Karpas-422 (cell line): ENCODE measurements around the gene RGS19. TPM values are rescaled to one million over a fixed set of nuclear protein-coding genes. Genes with fewer than 3 reads are reported as not detected.

ENCODE experiments used
- DNase-seq: peaks from one replicate; pipeline ENCODE4 v3.0.0-alpha.2; 2015
- H2AFZ ChIP-seq: fragments of 200-600 bp; sonication (generic); 2 replicates; pipeline ENCODE4 v1.6.1; 2014; ENCODE audit warnings: antibody characterized with exemption, low read length, mixed read lengths
- H3K27ac ChIP-seq: fragments of 200-600 bp; sonication (generic); 2 replicates; pipeline ENCODE4 v1.5.1; 2014; ENCODE audit warnings: mild to moderate bottlenecking, low read length, moderate library complexity
- H3K27me3 ChIP-seq: fragments of 200-600 bp; sonication (generic); 2 replicates; pipeline ENCODE4 v1.6.1; 2014; ENCODE audit warnings: low read length, mixed read lengths
- H3K36me3 ChIP-seq: fragments of 200-600 bp; sonication (generic); 2 replicates; pipeline ENCODE4 v1.6.1; 2014; ENCODE audit warnings: low read length, mixed read lengths; ENCODE audit not compliant: insufficient read depth
- H3K4me1 ChIP-seq: fragments of 200-600 bp; sonication (generic); 2 replicates; pipeline ENCODE4 v1.6.1; 2014; ENCODE audit warnings: mild to moderate bottlenecking, low read length, mixed read lengths
- H3K4me2 ChIP-seq: fragments of 200-600 bp; sonication (generic); 2 replicates; pipeline ENCODE4 v1.6.1; 2014; ENCODE audit warnings: low read length, low read depth, mild to moderate bottlenecking; ENCODE audit not compliant: poor library complexity, severe bottlenecking
- H3K4me3 ChIP-seq: fragments of 200-600 bp; sonication (generic); 2 replicates; pipeline ENCODE4 v1.5.1; 2014; ENCODE audit warnings: mild to moderate bottlenecking, antibody characterized with exemption, low read length, mixed read lengths
- H3K79me2 ChIP-seq: fragments of 200-600 bp; sonication (generic); 2 replicates; pipeline ENCODE4 v1.6.1; 2014; ENCODE audit warnings: mild to moderate bottlenecking, low read length, mixed read lengths
- H3K9ac ChIP-seq: fragments of 200-600 bp; sonication (generic); 2 replicates; pipeline ENCODE4 v1.6.0; 2014; ENCODE audit warnings: low read length
- H3K9me2 ChIP-seq: fragments of 200-600 bp; sonication (generic), shearing (Covaris generic); replicated peaks from 2 replicates; pipeline ENCODE4 v1.6.0; 2014; ENCODE audit warnings: mild to moderate bottlenecking, low read length, moderate library complexity; ENCODE audit not compliant: insufficient read depth
- H3K9me3 ChIP-seq: fragments of 300-700, 200-600 bp; sonication (generic); 2 replicates; pipeline ENCODE4 v1.6.1; 2014; ENCODE audit warnings: low read length, mixed read lengths
- H4K20me1 ChIP-seq: fragments of 200-600 bp; sonication (generic); 2 replicates; pipeline ENCODE4 v1.6.1; 2014; ENCODE audit warnings: mild to moderate bottlenecking, antibody characterized with exemption, low read length, low read depth; ENCODE audit not compliant: insufficient read depth
- total RNA-seq: library from RNA; depleted of rRNA; stranded (reverse); fragments of >200 nt; shearing (Covaris generic); gene quantifications from 2 replicates; pipeline ENCODE4 v1.2.3, GENCODE V29; 2014; ENCODE audit warnings: low replicate concordance

Gene RGS19
- total RNA-seq, 1 experiment from 2014 or later: 172 TPM

DNA sequence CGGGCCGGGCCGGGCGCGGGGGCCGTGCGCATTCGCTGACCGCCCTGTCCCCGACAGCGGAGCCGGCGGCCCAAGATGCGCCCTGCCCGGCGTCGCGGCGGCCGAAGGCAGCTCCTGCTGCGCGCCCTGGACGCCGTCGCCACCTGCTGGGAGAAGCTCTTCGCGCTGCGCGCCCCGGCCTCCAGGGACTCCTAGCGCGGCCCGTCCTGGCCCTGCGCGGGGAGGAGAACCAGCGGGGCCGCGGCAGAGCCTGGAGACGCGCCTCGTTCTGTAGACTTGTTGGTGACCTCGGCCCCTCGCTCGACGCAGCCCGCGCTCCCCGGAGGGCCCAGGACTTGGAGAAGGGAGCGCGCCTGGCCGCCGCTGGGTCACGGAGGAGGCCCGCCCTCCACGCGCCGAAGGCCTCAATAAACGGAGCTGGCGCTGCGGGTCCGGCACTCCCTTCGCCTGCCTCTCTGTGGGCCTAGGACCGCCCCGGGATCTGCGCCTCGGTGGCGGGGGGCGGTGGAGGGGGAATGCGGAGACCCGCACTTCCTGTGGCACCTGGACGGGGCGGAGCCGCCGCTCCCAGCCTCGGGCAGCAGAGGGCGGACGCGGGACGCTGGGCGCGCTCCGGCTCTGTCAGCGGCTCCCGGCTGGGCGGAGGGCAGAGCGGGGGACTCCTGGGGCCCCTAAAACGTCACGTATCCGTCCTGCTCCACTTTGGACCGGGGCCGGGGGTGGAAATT is 40.6 kb downstream of the RGS19 start:
- H3K27me3 ChIP-seq: no peaks in the 10 kb centered on the region
- no peaks in the 10 kb centered on the region for H3K9me2 ChIP-seq
- H3K4me3 ChIP-seq: peak overlapping the region; percentile 73
- peaks cover 50% of the 10 kb centered on the region for H3K4me1 ChIP-seq
- H3K4me2 ChIP-seq: peak overlapping the region; percentile 99
- H3K27ac ChIP-seq: peak overlapping the region; percentile 70
- no peaks in the 10 kb centered on the region for H3K79me2 ChIP-seq
- H3K36me3 ChIP-seq: no peaks in the 10 kb centered on the region
- peak overlapping the region; percentile 98 for H2AFZ ChIP-seq
- no peaks in the 10 kb centered on the region for H3K9me3 ChIP-seq
- H4K20me1 ChIP-seq: 0 out of 2 replicates have a peak, but pooled peaks cover 3% of the 10 kb centered on the region
- peak overlapping the region; percentile 79 for H3K9ac ChIP-seq
- DNase-seq: peak; percentile 92

DNA sequence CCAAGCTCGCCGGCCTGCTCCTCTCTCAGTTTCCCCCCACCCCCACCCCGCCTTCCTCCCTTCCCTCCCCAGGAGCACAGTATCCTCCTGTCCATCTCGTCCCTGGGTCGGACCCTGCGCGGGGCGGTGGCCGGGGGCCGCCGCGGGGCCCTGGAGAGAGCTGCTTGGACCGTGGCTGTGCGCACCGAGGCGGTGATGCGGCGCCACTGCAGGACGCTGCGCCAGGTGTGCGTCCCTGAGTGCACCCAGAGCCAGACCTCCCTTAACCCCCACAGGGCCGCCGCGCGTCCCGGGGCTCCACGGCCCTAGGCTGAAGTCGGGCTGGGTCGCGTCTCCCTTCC is 41.1 kb downstream of the RGS19 start:
- no peak for DNase-seq
- Histone ChIP-seq H3K4me3 (peak overlapping the region; percentile 73), H3K79me2 (no peaks in the 10 kb centered on the region), H3K9ac (peak overlapping the region; percentile 79), H3K27me3 (no peaks in the 10 kb centered on the region), H3K9me3 (no peaks in the 10 kb centered on the region), H3K27ac (0 out of 2 replicates have a peak overlapping the region, but pooled peaks have one; percentile 70), H3K4me1 (peaks cover 50% of the 10 kb centered on the region), H2AFZ (peak overlapping the region; percentile 98; the same call in 1 of the 2 replicates), H4K20me1 (0 out of 2 replicates have a peak, but pooled peaks cover 3% of the 10 kb centered on the region), H3K9me2 (no peaks in the 10 kb centered on the region), H3K4me2 (peak overlapping the region; percentile 99), H3K36me3 (no peaks in the 10 kb centered on the region)

DNA sequence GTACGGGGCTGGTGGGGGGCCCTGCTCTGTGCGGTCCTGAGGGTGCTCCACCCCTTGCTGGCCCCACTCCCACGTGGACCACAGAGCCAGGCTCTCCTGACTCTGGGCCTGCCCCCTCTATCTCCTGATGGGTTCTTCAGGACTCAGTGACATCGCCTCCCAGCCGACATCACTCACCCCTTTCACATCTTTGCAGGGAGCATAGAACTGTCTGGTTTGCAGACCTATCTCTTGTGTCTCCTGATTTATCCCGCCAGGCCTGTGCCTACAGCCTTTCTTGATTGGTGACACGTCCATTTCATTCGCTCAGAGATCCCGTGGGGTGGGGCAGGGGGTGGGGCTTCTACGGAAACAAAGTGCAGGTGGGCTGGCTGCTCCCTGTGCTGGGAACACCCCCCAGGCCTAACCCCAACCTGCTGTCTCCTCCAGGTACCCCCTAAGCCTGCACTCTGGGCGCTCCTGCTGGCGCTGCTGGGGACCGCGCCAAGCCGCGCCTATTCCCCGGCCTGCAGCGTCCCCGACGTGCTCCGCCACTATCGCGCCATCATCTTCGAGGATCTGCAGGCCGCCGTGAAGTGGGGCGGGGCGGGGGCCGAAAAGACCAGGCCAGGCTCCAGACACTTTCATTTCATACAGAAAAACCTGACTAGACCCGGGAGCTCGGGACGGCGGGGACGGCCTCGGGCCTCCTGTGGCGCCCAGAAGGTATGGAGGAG is 41.7 kb downstream of the RGS19 start:
- Histone ChIP-seq H3K9me2 (no peaks in the 10 kb centered on the region), H3K27ac (no peak overlapping the region), H4K20me1 (0 out of 2 replicates have a peak, but pooled peaks cover 3% of the 10 kb centered on the region), H3K27me3 (no peaks in the 10 kb centered on the region), H3K36me3 (no peaks in the 10 kb centered on the region), H3K4me2 (peak overlapping the region; percentile 99), H3K4me3 (peak overlapping the region; percentile 73; the same call in 1 of the 2 replicates), H3K4me1 (peaks cover 50% of the 10 kb centered on the region), H2AFZ (no peak overlapping the region), H3K9me3 (no peaks in the 10 kb centered on the region), H3K9ac (peak overlapping the region; percentile 79; the same call in 1 of the 2 replicates), H3K79me2 (no peaks in the 10 kb centered on the region)
- peak; percentile 67 for DNase-seq

DNA sequence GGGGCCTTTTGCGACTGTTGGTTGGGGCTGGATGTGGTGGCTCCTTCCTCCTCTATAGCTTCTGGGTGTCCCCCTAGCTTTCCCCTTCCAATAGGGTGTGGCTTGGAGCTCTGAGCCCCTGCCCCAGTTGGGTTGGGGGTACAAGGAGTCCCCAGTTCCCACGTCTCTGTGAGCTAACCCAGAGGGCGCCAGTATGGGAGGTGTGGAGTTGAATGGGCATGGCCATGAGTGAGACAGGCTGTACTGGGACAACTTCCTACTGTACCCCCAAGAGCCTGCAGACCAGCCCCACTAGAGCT is 42.2 kb downstream of the RGS19 start:
- no peaks in the 10 kb centered on the region for H3K79me2 ChIP-seq
- no peak overlapping the region for H3K4me3 ChIP-seq
- H3K36me3 ChIP-seq: no peaks in the 10 kb centered on the region
- no peak for DNase-seq
- no peak overlapping the region for H3K27ac ChIP-seq
- no peaks in the 10 kb centered on the region for H3K27me3 ChIP-seq
- no peaks in the 10 kb centered on the region for H3K9me3 ChIP-seq
- no peak overlapping the region for H3K9ac ChIP-seq
- H3K9me2 ChIP-seq: no peaks in the 10 kb centered on the region
- peak overlapping the region; percentile 99 for H3K4me2 ChIP-seq
- 0 out of 2 replicates have a peak, but pooled peaks cover 3% of the 10 kb centered on the region for H4K20me1 ChIP-seq
- H2AFZ ChIP-seq: no peak overlapping the region
- peaks cover 50% of the 10 kb centered on the region for H3K4me1 ChIP-seq

DNA sequence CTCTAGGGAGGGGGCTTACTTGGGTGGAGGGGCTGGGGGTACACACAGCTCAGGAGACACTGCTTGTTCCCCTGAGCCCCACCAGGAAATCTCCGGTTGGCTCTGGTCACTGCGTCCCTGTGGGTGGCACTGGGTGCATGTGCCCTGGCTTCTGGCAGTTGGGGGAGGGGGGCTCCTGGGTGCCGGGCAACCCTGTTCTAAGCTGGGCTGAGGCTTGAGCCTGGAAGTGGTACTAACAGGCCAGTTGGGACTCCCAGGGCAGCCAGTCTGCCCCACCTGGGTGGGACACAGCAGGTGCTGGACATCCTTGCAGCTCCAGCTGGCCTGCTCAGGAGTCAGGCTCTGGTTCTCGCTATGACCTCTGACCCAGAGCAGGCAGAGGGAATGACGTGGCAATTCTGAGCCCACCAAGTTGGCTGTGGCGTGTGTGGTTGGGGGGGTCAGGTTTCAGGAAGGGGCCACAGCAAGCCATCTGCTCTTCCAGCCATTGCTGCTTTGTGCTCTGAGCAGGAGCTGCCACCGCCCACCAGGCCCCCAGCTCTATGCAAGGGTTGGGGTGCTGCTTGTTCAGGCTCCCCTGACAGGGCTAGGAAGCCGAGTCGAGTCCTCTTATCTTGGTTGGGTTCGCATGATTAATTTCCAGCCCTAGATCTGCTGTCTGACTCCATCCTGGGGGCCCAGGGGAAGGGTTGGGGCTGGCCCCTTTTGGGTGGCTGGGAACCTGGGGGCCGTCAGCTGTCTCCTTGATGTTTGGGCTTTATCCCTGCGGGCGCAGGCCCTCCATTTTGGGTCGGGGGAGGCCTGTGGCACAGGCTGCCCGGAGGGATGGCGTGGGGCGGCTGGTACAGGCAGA is 42.7 kb downstream of the RGS19 start:
- Histone ChIP-seq H3K9me3 (no peaks in the 10 kb centered on the region), H4K20me1 (0 out of 2 replicates have a peak, but pooled peaks cover 3% of the 10 kb centered on the region), H3K79me2 (no peaks in the 10 kb centered on the region), H3K36me3 (no peaks in the 10 kb centered on the region), H3K27ac (no peak overlapping the region), H3K27me3 (no peaks in the 10 kb centered on the region), H3K4me1 (peaks cover 50% of the 10 kb centered on the region), H3K4me2 (no peak overlapping the region), H3K4me3 (no peak overlapping the region), H2AFZ (no peak overlapping the region), H3K9ac (no peak overlapping the region), H3K9me2 (no peaks in the 10 kb centered on the region)
- DNase-seq: no peak

DNA sequence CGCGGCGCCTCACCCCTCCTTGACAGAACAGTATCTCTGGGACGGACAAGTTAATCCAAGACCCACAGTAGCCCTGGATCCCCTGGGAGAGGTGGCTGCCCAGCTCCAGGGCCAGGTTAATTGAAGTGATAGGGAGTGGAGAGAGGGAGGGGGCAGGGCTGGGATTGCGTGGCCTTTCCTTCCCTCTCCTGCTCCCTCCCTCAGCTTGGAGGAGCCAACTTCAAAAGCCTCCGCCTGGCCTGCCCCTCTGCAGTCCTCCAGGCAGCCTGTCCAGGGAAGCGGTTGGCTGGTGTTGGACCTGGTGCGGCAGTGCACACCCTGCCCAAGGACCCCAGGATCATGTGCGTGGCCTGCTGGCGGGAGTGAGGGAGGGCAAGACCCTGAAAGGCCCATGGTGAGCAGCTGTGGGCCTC is 43.4 kb downstream of the RGS19 start, which contains the start of gene C20orf204:
C20orf204 (plus strand) TSS at position 250 of the 413 bp plus-strand sequence; CDS start at position 392, 142 bp downstream.
- no peak for DNase-seq
- peaks cover 50% of the 10 kb centered on the region for H3K4me1 ChIP-seq
- no peak within 1 kb of the TSS for H3K4me2 ChIP-seq
- 0 out of 2 replicates have a peak, but pooled peaks cover 3% of the 10 kb centered on the region for H4K20me1 ChIP-seq
- no peaks in the 10 kb centered on the region for H3K9me3 ChIP-seq
- no peaks in the 10 kb centered on the region for H3K27me3 ChIP-seq
- no peaks in the 10 kb centered on the region for H3K36me3 ChIP-seq
- no peak within 1 kb of the TSS for H2AFZ ChIP-seq
- no peak within 1 kb of the TSS for H3K4me3 ChIP-seq
- no peaks in the 10 kb centered on the region for H3K79me2 ChIP-seq
- H3K27ac ChIP-seq: no peak within 1 kb of the TSS
- no peak within 1 kb of the TSS for H3K9ac ChIP-seq
- H3K9me2 ChIP-seq: no peaks in the 10 kb centered on the region

DNA sequence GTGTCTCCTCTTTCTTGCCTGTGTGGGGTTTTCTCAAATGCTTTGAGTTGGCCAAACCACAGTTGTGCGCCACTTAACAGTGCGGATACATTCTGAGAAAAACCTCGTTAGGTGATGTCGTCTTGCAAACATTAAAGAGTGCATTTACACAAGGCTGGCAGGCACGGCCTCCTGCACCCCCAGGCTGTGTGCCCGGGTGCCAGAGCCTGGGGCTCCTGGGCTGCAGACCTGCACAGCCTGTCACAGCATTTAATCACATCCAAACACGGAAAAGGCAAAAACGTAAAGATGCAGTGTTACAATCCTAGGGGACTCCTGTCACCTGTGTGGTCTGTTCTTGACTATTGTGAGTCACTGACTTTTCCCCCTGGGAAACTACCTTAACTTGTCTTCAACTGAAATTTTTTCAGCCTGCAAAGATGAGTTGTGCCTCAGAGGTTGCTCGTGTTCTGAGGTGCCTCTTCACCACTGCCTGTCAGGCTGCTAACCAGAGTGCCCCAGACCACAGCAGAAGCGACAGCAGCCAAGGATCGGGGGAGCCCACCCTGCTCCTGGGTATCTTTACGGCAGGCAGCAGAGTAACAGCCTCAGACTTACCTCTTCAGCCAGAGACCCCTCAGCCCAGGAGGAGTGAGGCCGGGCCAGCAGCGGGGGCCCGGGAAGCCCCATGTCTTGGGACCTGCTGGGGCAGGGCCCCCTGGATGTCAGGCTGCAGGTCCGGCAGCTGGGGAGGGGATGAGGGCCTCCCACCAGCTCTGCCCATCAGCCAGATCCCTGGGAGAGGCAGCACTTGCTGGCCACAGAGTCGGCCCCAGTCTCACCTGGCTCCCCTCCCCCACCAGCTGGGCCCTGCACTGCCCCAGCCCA is 44.0 kb downstream of the RGS19 start:
- Histone ChIP-seq H3K9me2 (no peaks in the 10 kb centered on the region), H3K36me3 (no peaks in the 10 kb centered on the region), H4K20me1 (0 out of 2 replicates have a peak, but pooled peaks cover 3% of the 10 kb centered on the region), H3K4me1 (peaks cover 50% of the 10 kb centered on the region), H3K79me2 (no peaks in the 10 kb centered on the region), H3K4me2 (no peak overlapping the region), H3K9ac (no peak overlapping the region), H3K9me3 (no peaks in the 10 kb centered on the region), H3K27me3 (no peaks in the 10 kb centered on the region), H3K4me3 (no peak overlapping the region), H2AFZ (no peak overlapping the region), H3K27ac (no peak overlapping the region)
- DNase-seq: no peak
